ENCODE results near the gene LRCH2.

LRCH2 gene

DNA sequence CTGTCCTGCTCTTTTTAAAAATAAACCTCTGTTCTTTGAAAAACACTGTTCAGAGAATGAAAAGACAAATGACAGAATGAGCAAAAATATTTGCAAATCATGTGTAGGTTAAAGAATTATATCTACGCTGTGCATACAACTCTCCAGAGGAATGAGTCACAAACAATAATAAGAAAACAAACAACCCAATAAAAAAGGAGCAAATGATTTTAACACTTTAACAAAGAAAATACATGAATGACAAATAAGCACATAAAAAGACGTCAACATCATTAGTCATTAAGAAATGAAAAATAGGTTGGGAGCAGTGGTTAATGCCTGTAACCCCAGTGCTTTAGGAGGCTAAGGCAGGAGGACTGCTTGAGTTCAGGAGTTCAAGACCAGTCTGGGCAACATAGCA is 21.1 kb upstream of the LRCH2 start:
- TF ChIP-seq CTCF (IDR thresholded peaks at IDR 0.05; ENCODE audit: low read length) (no peak), EZH2 (IDR thresholded peaks at IDR 0.05; ENCODE audit: borderline replicate concordance, low read length) (no peak)
- no peaks in the 10 kb centered on the region for H3K4me1 ChIP-seq (ENCODE audit: insufficient read depth, low read length, severe bottlenecking)

GRCh38 chrX:115251458-115252233 is 17.8 kb upstream of the LRCH2 start:
- Histone ChIP-seq H2AFZ (ENCODE audit: low read length) (no peak overlapping the region), H3K4me1 (ENCODE audit: insufficient read depth, low read length, severe bottlenecking) (no peaks in the 10 kb centered on the region), H3K4me3 (ENCODE audit: low read depth, low read length, poor library complexity, severe bottlenecking) (no peak overlapping the region), H4K20me1 (ENCODE audit: insufficient read depth, low read length) (no peaks in the 10 kb centered on the region), H3K9me3 (ENCODE audit: low read length) (no peaks in the 10 kb centered on the region), H3K79me2 (ENCODE audit: insufficient read depth, low read length) (no peaks in the 10 kb centered on the region), H3K27ac (ENCODE audit: low read depth, low read length, poor library complexity, severe bottlenecking) (no peak overlapping the region), H3K4me2 (ENCODE audit: low read length) (no peak overlapping the region), H3K9ac (ENCODE audit: low read length) (no peak overlapping the region), H3K36me3 (ENCODE audit: insufficient read depth, low read length) (no peaks in the 10 kb centered on the region), H3K27me3 (ENCODE audit: insufficient read depth, low read length) (no peaks in the 10 kb centered on the region), H3F3A (ENCODE audit: insufficient read depth, low read length) (no peaks in the 10 kb centered on the region), H3K9me2 (ENCODE audit: low read depth, low read length) (no peaks in the 10 kb centered on the region)
- TF ChIP-seq EZH2 (IDR thresholded peaks at IDR 0.05; ENCODE audit: borderline replicate concordance, low read length) (no peak), CTCF (IDR thresholded peaks at IDR 0.05; ENCODE audit: low read length) (no peak)

More for the DNA sequence above, 21.1 kb upstream of the LRCH2 start:
- no peaks in the 10 kb centered on the region for H3K9me3 ChIP-seq (ENCODE audit: low read length)
- no peaks in the 10 kb centered on the region for H4K20me1 ChIP-seq (ENCODE audit: insufficient read depth, low read length)
- H3K36me3 ChIP-seq (ENCODE audit: insufficient read depth, low read length): no peaks in the 10 kb centered on the region
- H3K4me3 ChIP-seq (ENCODE audit: low read depth, low read length, poor library complexity, severe bottlenecking): no peak overlapping the region
- H2AFZ ChIP-seq (ENCODE audit: low read length): no peak overlapping the region
- H3K27me3 ChIP-seq (ENCODE audit: insufficient read depth, low read length): no peaks in the 10 kb centered on the region
- no peaks in the 10 kb centered on the region for H3F3A ChIP-seq (ENCODE audit: insufficient read depth, low read length)
- no peak overlapping the region for H3K9ac ChIP-seq (ENCODE audit: low read length)
- no peak overlapping the region for H3K27ac ChIP-seq (ENCODE audit: low read depth, low read length, poor library complexity, severe bottlenecking)
- H3K4me2 ChIP-seq (ENCODE audit: low read length): no peak overlapping the region
- H3K79me2 ChIP-seq (ENCODE audit: insufficient read depth, low read length): no peaks in the 10 kb centered on the region
- H3K9me2 ChIP-seq (ENCODE audit: low read depth, low read length): no peaks in the 10 kb centered on the region

- Histone ChIP-seq H3K4me1 (ENCODE audit: insufficient read depth, low read length, severe bottlenecking) (no peaks in the 10 kb centered on the region), H3K4me2 (ENCODE audit: low read length) (no peak overlapping the region), H3K9me2 (ENCODE audit: low read depth, low read length) (no peaks in the 10 kb centered on the region), H4K20me1 (ENCODE audit: insufficient read depth, low read length) (no peaks in the 10 kb centered on the region), H3K27me3 (ENCODE audit: insufficient read depth, low read length) (no peaks in the 10 kb centered on the region), H2AFZ (ENCODE audit: low read length) (no peak overlapping the region), H3K4me3 (ENCODE audit: low read depth, low read length, poor library complexity, severe bottlenecking) (no peak overlapping the region), H3K27ac (ENCODE audit: low read depth, low read length, poor library complexity, severe bottlenecking) (no peak overlapping the region), H3F3A (ENCODE audit: insufficient read depth, low read length) (no peaks in the 10 kb centered on the region), H3K36me3 (ENCODE audit: insufficient read depth, low read length) (no peaks in the 10 kb centered on the region), H3K9me3 (ENCODE audit: low read length) (no peaks in the 10 kb centered on the region), H3K79me2 (ENCODE audit: insufficient read depth, low read length) (no peaks in the 10 kb centered on the region), H3K9ac (ENCODE audit: low read length) (no peak overlapping the region)
- TF ChIP-seq EZH2 (IDR thresholded peaks at IDR 0.05; ENCODE audit: borderline replicate concordance, low read length): no peak
- no peak for TF ChIP-seq CTCF (IDR thresholded peaks at IDR 0.05; ENCODE audit: low read length)
These were observed 3.2 kb upstream of the LRCH2 start for GRCh38 chrX:115237056-115237455.
